ENCODE data around the gene STAT4.

Gene STAT4

GRCh38 chr2:190981733-190982132 is 169.1 kb downstream of the STAT4 start:
- DNase-seq (ENCODE audit: insufficient read length, low spot score) (no peak), FAIRE-seq (no peak)
- TF ChIP-seq POLR2A (IDR thresholded peaks at IDR 0.05; ENCODE audit: low read depth, low read length): no peak

- FAIRE-seq (no peak), DNase-seq (ENCODE audit: insufficient read length, low spot score) (no peak)
- TF ChIP-seq POLR2A (IDR thresholded peaks at IDR 0.05; ENCODE audit: low read depth, low read length): no peak
Observed at GRCh38 chr2:190981333-190981732, 169.5 kb downstream of the STAT4 start.

- FAIRE-seq: no peak
- no peak for DNase-seq (ENCODE audit: insufficient read length, low spot score)
- no peak for TF ChIP-seq POLR2A (IDR thresholded peaks at IDR 0.05; ENCODE audit: low read depth, low read length)
Observed at GRCh38 chr2:190980630-190981209, 170.1 kb downstream of the STAT4 start.

GRCh38 chr2:190979906-190980629 is 170.7 kb downstream of the STAT4 start:
- no peak for FAIRE-seq
- no peak for TF ChIP-seq POLR2A (IDR thresholded peaks at IDR 0.05; ENCODE audit: low read depth, low read length)
- no peak for DNase-seq (ENCODE audit: insufficient read length, low spot score)

Measured in H54 (cell line).